Measurements from ENCODE around the gene CDH26.

The CDH26 gene

DNA sequence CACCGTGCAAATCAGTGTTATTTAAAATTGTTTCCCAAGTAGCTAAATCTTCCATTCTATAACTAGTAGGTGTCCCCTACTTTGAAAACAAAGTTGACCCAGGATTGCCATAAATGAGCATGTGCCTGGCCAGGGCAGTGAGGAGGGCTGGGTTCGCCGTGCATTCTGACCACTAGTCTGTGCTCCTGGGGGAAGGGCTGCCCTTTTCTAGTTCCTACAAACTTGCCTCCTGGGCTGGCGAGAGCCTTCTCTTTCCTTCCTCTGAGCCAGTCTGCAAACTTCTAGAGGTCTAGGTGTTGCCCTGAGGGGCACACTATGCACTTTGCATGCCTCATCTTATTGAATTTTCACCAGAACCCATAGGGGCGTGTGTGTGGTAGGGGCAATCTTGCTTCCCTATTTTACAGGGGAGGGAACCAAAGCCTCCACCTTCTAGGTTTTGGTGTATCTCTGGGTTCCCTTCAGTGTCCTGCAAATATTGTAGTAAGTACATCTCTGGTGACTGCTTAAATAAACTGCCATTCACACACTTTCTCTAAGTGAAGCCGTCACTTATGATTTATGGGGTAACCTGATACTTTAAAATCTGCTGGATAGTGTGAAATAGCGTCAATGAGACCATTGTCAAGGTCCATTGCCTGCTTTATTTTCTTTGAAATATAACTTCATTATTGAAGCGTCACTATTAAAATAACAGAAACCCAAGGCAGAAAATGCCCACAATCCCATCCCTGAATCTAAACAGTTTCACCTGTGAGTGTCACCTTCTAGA lies 42.2 kb downstream of the CDH26 start:
- no peak for DNase-seq (ENCODE audit: low read depth)
- TF ChIP-seq, protein P1, sequence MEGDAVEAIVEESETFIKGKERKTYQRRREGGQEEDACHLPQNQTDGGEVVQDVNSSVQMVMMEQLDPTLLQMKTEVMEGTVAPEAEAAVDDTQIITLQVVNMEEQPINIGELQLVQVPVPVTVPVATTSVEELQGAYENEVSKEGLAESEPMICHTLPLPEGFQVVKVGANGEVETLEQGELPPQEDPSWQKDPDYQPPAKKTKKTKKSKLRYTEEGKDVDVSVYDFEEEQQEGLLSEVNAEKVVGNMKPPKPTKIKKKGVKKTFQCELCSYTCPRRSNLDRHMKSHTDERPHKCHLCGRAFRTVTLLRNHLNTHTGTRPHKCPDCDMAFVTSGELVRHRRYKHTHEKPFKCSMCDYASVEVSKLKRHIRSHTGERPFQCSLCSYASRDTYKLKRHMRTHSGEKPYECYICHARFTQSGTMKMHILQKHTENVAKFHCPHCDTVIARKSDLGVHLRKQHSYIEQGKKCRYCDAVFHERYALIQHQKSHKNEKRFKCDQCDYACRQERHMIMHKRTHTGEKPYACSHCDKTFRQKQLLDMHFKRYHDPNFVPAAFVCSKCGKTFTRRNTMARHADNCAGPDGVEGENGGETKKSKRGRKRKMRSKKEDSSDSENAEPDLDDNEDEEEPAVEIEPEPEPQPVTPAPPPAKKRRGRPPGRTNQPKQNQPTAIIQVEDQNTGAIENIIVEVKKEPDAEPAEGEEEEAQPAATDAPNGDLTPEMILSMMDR (IDR thresholded peaks at IDR 0.05; ENCODE audit: control insufficient read depth, extremely low read depth, insufficient read depth) = no peak
- H3K4me3 ChIP-seq (ENCODE audit: low read depth, low read length) = no peak overlapping the region

DNA sequence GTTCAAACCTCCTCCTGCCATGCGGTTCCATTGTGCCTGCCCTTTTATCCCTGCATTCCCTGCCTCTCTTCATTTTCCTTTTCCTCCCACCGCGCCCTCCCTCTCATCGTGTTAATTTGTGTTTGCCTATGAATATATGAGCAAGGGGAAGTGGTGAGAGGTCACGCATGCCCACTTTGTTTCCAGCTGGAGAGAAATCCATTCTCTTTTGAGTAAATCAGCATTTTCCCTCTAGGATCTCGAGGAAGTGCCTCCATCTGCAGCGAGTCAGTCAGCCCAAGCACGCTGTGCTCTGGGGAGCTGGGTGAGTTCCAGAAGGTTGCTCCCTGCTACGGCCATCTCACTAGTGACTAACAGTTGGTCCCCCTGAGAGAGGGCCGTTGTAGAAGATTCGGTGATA lies 42.9 kb downstream of the CDH26 start:
- DNase-seq (ENCODE audit: low read depth) = no peak
- H3K4me3 ChIP-seq (ENCODE audit: low read depth, low read length) = no peak overlapping the region
- TF ChIP-seq, protein P1 (IDR thresholded peaks at IDR 0.05; ENCODE audit: control insufficient read depth, extremely low read depth, insufficient read depth) = no peak

DNA sequence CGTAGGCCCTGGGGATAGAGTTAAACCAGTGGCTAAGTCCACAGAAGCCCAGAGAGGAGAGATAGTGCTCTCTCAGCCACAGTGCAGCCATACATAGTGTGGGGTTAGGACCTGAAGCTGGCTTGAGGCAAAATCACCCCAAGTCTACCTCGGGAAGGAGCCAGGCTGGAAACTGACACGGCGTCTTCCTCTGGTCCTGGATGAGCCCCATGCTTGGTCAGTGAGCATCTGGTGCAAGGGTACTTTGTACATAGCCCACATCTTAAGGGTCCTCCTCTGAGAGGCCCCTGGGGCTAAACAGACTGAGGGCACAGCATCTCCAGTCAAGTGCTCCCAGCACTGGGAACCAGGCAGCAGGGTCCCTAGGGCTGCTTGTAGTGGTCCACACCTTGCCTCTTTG lies 45.6 kb downstream of the CDH26 start:
- DNase-seq (ENCODE audit: low read depth) = no peak
- TF ChIP-seq, protein P1 (IDR thresholded peaks at IDR 0.05; ENCODE audit: control insufficient read depth, extremely low read depth, insufficient read depth) = no peak
- no peak overlapping the region for H3K4me3 ChIP-seq (ENCODE audit: low read depth, low read length)

DNA sequence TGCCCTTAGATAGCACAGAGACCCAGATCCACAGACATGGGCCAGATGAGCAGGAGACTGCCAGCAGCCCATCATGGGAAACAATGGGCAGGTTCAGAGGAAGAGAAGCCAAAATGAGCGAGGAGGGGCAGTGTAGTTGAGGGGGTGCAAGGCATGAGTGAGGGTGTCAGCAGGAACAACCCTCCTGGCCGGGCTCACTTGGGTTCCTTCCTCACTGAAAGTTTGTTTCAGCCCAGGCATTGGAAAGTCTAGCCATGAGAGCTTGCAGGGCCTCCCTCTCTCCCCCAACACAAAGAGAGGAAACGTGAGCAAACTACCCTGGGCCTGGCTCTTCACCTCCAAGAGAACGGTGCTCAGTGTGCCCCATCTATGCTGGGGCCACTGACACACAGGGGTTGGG lies 48.0 kb downstream of the CDH26 start:
- H3K4me3 ChIP-seq (ENCODE audit: low read depth, low read length) = no peak overlapping the region
- TF ChIP-seq, protein P1 (IDR thresholded peaks at IDR 0.05; ENCODE audit: control insufficient read depth, extremely low read depth, insufficient read depth) = no peak
- DNase-seq (ENCODE audit: low read depth) = no peak

DNA sequence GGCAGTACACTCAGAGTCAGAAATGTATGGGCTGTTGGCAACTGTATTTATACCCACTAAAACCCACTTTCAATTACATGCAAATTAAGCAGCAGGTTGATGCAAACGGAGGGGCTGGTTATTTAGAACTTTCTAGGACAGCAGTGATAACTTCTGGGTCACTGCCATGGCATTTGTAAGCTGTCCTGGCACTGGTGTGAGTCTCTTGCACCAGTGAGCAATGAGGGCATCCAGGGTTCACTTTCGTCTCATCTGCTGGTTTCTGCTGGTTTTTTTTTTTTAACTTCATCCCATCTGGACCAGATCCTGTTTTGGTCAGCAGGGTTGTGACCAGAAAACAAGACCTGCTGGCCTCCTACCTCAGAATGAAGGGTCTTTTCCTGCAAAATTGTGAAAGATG lies 49.2 kb downstream of the CDH26 start:
- DNase-seq (ENCODE audit: low read depth) = no peak
- no peak overlapping the region for H3K4me3 ChIP-seq (ENCODE audit: low read depth, low read length)

DNA sequence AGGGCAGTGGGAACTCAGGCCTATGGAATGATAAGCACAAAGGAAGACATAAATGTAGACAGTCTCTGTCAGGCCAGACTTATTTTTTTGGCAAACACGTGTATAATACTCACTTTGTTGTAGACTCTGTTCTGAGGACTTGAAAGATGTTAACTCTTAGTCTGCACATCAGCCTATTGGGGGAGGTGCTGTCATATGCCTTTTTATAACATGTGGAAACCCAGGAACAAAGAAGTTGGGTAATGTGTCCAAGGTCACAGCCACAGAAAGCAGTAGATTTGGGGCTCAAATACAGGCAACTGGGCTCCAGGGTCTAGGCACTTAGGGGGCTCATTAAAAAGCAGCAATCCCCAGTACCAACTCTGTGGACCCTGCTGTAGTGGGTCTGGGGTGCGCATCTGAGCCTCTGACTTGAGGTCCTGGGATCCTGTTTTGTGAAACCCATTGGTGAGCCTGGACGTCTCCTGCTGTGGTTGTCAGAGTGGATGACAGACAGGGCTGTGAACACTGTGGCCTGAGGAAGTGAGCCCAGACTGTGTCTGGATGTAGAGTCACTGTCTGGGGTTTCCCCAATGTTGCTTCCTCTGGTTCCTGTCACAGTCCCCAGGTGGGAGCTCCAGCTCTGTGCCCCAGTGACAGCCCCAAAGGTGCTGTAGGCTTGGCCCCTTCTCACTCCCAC lies 50.0 kb downstream of the CDH26 start:
- DNase-seq (ENCODE audit: low read depth) = no peak
- TF ChIP-seq, protein P1 (IDR thresholded peaks at IDR 0.05; ENCODE audit: control insufficient read depth, extremely low read depth, insufficient read depth) = no peak
- no peak overlapping the region for H3K4me3 ChIP-seq (ENCODE audit: low read depth, low read length)

More for the DNA sequence above, 49.2 kb downstream of the CDH26 start:
- TF ChIP-seq, protein P1 (IDR thresholded peaks at IDR 0.05; ENCODE audit: control insufficient read depth, extremely low read depth, insufficient read depth) = no peak

All from LNCaP clone FGC (cell line).